GM21717 (cell line): Measurements from ENCODE around the gene SEMA6B.

Source experiments
- ATAC-seq: cut with Tn5 transposase; IDR thresholded peaks from one replicate; pipeline ENCODE4 v1.9.1; 2021; ENCODE audit warnings: mild to moderate bottlenecking, moderate library complexity; ENCODE audit not compliant: unreplicated experiment

Gene SEMA6B

GRCh38 chr19:4494691-4495064, 64.8 kb downstream of the SEMA6B start:
- ATAC-seq, result no peak

- ATAC-seq, result no peak
Measured at GRCh38 chr19:4493929-4494690, 65.4 kb downstream of the SEMA6B start.

- no peak for ATAC-seq
Measured at GRCh38 chr19:4493104-4493928, 66.2 kb downstream of the SEMA6B start.
